NCI-H524 (cell line): ENCODE measurements around the gene ASAP2.

Source experiments
- DNase-seq, 2 experiments: peaks; one replicate each; lab custom pipeline; 2025; lab: John Stamatoyannopoulos, UW

Gene ASAP2

DNA sequence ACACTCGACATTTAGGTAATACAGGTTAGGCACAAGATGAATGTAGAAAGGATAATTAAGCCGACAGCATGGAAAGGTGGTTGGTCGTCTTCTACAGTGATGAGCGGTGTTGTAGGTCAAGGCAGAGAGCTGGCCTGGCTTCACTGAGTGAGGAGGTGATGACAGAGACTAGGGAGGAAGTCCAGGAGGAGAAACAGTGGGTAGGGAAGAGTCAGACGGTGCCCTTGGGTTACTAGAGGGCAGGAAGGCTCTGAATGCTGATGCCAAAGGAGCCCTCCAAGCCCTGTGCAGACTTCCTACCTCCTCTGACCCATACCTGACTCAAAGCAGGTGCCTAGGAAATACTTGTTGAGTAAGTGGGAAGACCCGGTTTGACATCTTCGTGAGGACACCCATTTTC lies 116.0 kb downstream of the ASAP2 start:
- DNase-seq, result no peak

DNA sequence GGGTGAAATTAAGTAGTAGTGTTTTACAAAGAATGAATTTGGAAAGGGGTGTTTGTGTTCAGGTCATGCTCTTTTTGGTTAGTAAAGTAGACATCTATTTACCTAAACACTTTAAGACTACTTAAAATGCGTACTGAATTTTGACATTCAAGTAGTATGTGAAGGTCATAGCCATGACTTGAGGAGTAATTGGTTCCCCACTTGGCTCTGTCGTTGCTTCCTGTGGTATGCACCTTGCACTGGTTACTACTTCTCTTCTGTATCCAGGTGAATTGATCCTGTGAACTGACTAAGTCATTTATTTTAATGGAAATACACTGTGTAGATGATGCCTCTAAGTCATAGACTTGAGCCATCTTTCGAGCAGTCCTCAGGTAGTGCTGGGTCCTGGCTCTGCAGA lies 118.8 kb downstream of the ASAP2 start:
- DNase-seq, result no peak

DNA sequence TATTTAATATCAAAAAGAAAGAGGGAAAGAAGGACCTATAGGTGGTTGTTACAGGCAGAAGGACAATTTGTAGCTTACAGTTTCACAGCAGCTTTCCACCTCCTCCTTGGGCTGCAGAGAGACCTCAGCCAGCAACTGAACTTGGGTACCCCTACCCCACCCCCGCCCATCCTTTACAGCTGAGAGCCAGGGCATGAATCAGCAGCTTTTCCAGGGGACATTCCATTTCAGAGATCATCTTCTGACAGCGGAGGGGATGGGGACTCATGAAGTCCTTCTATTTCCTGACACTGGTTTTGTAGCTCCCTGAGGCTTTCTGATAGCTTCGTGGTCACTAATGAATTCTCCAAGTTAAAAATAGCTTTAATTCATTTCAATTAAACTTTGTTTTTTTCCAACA lies 120.4 kb downstream of the ASAP2 start:
- DNase-seq, result no peak

DNA sequence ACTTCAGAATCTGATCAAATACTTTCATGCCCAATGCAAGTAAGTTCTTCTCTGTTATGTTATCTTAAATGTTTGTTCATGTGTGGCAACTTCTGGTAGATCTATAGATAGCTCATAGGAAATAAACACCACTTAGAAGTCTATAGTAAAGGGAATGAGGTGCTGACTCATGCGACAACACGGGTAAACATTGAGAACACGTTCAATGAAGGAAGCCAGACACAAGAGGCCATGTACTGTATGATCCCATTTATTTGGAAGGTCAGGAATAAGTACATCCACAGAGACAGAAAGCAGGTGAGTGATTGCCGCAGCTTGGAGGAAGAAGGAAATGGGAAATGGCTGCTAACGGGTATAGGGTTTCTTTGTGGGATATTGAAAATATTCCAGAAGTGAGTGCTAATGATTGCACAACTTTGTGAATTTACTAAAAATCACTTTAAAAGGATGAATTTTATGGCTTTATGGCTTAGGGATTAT lies 121.3 kb downstream of the ASAP2 start:
- no peak for DNase-seq

DNA sequence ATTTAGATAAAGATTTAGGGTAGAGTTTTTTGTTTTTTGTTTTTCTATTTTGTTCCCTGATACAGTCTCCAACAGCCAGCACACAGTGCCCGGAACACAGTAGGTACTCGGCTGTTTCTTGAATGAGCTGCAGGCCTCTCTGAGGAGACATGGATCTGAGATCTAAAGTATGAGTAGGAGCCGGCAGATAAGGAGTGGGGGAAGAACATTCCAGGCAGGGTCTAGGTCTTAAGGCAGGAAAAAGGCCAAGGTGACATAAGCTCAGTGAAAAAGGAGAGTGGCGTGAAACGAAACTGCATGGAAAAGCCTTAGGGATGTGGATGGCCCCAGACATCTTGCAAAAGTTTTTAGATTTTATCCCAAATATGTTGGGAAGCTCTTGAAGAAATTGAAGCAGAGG lies 122.3 kb downstream of the ASAP2 start:
- no peak for DNase-seq

DNA sequence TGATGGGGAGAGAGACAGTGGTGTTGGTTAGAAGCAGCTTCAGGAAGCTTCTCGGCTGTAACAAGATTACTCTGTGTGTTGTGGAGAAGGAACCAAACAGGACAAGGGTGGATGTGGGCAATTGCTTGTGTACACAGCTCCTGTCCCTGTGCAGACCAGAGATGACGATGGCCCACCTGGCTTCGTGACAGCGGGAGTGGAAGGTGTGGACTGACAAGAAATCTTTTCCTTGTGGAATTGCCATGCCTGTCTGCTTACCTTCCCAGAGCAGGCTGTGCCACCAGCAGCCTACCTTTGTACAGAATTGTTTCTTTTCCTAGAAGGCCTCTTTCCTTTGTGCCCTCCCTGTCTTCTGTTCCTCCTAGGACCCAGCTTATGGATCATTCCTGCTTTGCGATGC lies 122.9 kb downstream of the ASAP2 start:
- no peak for DNase-seq

DNA sequence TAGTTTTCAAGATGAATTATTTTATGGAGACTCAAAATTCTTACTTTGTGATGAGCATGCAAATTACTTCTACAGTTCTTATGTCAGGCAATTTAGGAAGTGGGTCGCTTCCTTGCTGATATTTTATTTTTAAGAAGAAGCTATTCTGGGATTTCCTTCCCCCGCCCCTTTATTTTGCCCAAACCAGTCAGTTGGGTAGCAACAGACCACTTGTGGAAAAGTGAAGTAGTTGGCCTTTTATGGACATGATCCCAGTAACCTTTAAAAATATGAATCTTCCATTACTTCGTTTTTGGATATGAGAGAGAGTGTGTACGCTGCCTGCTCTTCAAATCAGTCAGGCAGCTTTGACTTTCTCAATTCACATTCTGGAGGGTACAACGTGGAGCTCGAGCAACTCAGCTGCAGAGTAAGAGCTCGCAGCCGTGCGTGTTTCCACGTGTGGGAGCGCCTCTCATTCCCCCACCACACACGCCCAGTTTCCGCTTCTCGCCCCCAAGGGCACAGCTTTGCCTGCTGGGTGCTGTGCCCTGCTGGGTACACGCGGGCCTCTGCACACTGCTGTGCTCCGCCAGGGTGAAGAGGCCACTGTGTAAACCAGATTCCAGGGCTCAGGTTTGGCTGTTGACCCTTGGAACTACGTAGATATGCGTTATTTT lies 124.1 kb downstream of the ASAP2 start:
- DNase-seq, result no peak

DNA sequence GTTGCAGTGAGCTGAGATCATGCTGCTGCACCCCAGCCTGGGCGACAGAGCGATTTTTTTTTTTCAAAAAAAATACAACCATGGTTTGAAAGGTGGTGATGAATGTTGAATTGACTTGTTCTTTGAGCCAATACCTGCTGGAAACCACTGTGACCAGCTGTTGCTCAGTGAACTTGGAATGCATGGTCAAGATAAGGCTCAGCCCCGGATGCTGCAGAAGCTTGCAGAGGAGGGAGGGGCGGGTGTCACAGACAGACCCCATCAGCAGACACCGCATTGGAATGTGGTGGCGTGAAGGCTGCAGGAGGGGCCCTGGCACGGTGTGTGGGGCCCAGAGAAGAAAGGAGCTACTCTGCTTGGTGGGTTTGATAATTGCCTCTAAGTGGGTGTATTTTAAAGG lies 125.1 kb downstream of the ASAP2 start:
- no peak for DNase-seq

DNA sequence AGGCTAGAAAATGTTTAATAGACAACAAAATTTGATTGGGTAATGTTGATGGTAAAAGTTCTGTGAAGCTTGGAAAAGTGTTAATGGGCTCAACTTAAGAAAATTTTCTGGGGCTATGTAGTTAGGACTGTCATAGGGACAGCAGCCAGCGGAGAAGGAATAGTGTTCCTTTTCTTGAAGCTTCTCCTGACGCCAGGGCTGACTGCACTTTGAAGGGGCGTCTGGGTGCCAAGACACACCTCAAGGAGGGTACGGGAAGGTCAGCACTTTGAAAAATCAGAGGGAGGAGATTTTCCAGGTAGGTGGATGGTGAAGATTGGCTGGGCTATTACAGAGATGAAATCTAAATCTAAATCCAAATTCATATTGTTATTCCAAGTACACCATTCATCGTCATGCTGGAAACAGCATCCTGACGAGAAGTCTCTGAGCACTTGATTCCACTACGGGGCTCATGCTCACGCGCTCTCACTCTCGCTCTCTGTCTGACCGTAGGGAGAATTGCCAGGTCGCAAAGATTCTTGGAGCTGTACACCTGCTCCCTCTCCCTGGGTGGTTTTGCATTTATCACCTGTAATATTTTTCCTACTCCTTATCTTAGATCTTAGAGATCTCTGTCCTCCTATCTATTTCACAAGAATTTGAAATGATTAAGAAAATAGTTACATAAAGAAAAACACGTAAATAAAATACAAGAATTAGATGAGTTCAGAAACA lies 125.7 kb downstream of the ASAP2 start:
- DNase-seq, result no peak

DNA sequence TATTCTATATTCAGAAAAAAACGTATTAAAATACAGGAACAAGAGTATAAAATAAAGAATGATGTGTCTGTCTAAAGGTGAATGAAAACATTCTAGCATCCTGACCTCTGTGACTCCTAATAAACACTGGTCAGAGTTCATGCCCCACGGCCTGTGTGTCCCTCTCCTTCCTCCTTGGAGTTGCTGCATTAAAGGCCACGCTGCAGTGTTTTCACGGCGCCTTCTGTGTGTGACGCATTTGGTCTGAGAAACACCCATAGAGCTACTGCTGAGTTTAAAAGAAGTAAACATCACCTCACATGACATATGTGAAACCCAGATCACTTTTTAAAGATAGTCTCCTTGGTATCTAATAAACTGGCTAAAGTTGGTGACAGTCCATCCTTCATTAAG lies 126.2 kb downstream of the ASAP2 start:
- no peak for DNase-seq

DNA sequence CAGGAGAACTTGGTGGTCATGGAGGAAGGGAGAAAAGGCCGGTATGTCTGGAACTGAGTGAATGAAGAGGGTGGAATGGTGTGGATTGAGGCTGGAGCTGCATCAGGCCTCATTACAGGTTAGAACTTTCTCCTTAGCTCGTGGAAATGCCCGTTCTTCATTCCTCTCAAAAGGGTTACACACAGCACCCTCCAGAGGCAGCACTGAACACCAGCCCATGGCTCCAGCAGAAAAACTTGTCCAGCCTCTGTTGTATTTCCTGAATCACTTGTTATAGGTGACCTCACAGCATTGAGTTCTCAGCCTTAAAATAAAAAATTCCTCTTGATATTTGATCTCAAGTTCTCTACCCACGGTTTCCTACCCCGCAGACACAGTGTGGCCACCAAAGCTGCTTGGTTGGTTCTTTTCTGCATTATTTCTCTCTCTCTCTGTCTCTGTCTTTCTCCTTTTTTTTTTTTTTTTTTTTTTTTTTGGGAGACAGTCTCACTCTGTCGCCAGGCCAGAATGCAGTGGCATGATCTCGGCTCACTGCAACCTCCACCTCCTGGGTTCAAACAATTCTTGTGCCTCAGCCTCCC lies 127.1 kb downstream of the ASAP2 start:
- peak; percentile 21 to 67 for DNase-seq

DNA sequence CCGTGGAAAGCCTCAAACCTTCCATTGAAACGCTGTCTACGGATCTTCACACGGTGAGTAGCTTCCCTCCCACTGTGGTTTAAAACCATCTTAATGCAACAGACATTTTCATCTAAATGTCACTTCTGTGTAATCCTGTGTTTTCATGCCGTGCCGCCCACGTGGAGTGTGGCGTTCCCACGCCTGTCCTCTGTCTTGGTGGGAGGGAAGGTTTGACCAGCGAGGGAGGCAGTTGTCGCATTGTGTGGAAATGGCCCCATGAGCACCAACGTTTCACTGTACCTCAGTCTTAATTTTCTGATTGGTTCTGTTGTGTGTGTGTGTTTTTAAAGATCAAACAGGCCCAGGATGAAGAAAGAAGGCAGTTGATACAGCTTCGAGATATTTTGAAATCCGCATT lies 128.1 kb downstream of the ASAP2 start:
- DNase-seq, result no peak

DNA sequence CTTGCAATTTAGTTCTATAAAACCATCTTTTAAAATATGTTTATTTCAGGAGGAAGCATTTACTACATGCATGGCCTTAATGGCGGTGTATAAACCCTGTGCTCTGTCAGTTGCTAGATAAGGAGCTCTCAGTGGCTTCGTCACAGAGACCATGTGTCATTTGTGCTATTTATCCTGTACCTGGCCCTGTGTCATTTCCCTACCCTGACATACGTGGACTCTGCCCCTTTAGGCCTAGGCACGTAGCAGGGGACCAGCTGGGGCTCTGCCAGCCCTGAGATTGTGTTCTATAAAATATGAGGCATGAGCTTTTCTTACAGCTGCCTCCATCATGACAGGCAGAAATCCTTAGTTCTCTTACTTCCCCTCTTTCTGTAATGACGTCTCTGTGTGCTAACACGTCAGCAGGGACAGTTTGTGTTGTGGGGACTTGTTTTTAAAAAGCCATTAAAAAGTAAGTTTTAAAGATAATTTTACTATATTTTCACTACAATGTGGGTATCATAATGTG lies 128.8 kb downstream of the ASAP2 start:
- peak in 1 of 2 experiments; percentile 34 for DNase-seq

DNA sequence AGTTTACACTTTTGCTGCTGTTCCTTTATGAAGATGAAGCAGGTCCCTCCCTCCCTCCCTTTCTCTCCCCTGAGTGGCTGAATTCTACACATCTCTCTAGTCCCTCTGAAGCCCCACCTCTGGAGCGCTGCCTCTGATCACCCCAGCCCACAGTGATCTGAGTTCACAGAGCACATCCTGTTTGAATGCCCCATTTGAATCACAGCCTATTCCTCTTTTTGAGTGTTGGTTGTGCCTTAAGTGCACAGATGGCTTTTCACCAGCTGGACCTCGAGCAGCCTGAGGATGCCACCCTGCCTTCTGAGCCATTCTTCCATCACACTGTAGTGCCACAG lies 129.6 kb downstream of the ASAP2 start:
- peak; percentile 92 to 98 for DNase-seq

DNA sequence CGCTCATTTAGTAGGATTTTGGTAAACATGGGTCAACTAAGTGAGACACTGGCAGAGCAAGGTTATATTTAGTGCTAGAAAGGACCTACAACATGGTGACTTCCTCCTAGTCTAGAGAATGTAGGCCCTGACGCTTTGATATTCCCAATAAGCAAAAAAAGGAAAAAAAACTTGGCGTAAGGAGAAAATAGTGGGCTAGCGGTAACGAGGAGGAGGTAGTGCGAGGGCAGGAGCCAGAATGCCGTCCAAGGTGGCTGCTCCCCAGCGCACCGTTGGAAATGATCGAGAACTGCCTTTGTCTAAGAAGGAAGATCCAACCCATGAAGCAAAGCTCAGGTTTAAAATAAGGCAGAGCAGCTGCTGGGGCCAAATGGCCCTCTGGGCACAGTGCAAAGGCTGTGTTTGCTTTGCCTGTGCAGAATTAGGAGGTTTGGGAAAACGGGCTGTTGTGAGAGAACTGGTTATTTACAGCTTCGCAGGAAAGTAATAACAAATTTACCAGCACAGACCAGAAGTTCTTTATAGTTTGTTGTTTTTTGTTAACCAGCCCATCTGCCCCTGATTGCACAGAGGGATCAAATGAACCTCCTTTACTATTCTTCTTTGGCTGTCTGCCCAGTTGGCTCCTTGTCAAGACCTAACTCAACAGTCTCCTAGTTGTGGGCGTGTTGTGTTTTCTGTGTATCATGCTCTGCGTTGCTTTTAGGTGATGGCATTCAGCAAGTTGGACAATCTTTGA lies 130.1 kb downstream of the ASAP2 start:
- DNase-seq, result peak; percentile 94 to 98

DNA sequence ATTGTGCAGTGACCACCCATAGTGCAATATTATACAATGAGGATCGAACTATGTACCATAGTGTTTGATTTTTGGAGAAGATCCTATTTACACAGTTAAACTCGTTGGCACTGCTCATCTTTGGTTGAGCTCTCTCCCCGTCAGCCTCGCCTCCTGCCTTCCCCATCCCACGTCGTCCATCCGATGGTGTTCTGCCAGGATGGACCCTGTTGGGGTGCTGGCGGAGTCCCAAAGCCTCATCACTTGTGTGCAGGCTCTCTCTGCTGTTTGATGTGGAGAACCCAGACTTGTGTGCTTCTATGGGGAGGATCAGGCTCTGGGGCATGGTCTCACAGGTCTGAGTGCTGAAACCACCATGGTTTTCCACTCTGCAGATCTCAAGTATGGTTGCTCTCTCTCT lies 131.3 kb downstream of the ASAP2 start:
- no peak for DNase-seq

DNA sequence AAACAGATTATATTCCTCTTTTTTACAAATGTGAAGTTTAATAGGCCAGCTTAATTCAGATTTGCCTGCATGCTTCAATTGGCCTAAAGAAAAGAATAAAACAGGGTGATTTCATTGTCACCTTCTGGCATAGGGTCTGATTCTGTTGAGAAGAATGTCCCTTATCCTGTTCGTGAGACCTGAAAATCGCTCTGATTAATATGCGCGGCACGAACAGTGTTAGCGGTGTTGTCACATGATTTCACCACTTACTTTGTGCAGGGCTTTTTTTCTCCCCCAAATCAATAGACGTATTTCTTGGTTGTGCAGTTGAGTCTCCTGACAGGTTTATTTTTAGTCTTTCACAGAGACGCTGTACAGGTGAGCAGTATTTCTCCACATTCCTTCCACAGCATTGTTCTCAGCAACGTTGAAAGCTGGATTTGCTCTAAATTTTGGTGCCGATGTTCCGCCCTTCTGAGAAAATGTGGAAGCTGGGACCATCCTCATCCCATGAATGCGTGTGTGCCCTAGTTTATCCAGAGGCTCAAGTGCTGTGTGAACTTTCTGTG lies 134.8 kb downstream of the ASAP2 start:
- no peak for DNase-seq

DNA sequence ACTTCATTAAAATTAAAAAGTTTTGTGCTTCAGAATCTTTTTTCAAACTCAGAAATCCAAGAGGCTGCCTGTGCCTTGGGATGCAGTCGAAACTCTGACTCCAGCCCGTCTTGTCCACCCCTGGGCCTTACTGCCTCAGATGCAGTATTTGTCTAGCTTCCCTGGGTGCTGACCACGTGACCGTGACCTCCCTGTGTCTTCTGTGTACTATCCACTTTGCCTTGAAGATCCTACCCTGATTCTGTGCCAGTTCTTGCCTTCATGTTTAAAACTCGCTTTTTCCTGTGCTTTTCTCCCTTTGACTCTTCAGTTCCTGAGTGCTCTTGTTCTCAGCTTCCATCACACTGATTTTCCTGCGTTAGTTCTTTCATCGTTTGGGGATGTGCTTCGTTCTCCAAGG lies 136.0 kb downstream of the ASAP2 start:
- no peak for DNase-seq

DNA sequence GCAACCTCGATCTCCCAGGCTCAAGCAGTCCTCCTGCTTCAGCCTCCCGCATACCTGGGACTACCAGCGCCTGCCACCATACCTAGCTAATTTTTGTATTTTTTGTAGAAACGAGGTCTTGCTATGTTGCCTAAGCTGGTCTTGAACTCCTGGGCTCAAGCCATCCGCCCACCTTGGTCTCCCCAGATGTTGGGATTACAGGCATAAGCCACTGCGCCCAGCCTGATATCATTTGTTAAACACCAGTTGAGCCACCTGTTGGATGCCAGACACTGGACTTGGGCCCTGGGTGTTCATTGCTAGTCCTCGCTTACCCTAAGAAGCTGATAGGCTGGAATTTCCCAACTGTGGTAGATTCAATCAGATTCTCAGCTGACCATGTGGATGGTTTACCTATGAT lies 136.9 kb downstream of the ASAP2 start:
- DNase-seq, result no peak

DNA sequence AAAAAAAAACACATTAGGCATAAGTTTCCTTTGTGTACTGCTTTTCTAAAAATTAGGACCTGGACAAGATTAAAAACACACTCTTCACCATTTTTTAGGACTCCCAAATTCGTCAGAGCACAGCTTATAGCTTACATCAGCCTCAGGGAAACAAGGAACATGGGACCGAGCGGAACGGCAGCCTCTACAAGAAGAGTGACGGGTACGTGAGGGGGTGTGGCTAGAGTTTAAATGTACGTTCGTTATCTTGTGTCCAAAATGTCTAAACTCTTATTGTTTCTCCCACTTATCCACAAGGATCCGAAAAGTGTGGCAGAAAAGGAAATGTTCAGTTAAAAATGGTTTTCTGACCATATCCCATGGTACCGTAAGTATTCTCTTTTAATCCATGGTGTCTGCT lies 137.8 kb downstream of the ASAP2 start:
- DNase-seq, result no peak

DNA sequence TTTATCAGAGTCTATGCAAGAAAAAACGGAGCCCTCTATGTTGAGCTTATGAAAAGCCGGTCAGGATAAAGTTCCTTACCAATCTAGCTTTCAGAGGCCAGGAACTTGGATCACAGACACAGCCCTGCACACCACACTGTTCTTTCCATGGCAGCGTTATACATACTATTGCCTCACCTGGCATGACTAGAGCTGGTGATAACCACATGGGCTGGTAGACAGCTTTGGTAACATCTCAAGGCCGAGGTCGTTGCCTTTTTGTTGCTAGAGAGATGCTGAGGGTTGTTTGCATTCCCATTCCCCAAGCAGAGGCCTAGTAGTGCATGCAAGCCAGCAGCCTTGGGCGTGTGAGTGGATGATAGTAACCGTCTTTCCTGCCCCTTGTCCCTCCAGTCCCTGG lies 138.7 kb downstream of the ASAP2 start:
- no peak for DNase-seq

DNA sequence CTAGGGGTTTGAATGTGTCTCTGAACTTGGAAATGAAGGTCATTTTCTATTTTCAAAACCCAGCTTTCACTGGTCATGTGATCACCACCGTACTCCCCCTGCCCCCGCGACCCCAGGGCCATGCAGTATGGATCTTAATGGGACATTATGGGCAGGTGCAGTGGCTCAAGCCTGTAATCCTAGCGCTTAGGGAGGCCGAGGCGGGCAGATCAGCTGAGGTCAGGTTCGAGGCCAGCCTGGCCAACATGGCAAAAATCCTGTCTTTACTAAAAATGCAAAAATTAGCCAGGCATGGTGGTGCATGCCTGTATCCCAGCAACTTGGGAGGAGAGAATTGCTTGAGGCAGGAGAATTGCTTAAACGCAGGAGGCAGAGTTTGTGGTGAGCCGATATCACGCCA lies 139.4 kb downstream of the ASAP2 start:
- no peak for DNase-seq
